Body of pancreas (tissue), 4 donors: ENCODE results near the gene CYB5B.

Experiments
- POLR2A ChIP-seq, 3 donors: fragments of 450-650 bp; IDR thresholded peaks; one replicate each; pipeline ENCODE4 v1.6.1; 2016; ENCODE audit warnings: antibody characterized with exemption in 3 of 3, mild to moderate bottlenecking in 2 of 3
- TF ChIP-seq, protein P1 (sequence below), 7 experiments: fragments of 450-650 bp in 4 of 7; fragments of 200-600 bp in 3 of 7; sonication (generic) in 3 of 7; IDR thresholded peaks; one replicate each; pipeline ENCODE4 v1.5.1; 2016 to 2019; ENCODE audit warnings: antibody characterized with exemption in 7 of 7

GRCh38 chr16:69490707-69491324 is 66.4 kb downstream of the CYB5B start:
- TF ChIP-seq, protein P1, sequence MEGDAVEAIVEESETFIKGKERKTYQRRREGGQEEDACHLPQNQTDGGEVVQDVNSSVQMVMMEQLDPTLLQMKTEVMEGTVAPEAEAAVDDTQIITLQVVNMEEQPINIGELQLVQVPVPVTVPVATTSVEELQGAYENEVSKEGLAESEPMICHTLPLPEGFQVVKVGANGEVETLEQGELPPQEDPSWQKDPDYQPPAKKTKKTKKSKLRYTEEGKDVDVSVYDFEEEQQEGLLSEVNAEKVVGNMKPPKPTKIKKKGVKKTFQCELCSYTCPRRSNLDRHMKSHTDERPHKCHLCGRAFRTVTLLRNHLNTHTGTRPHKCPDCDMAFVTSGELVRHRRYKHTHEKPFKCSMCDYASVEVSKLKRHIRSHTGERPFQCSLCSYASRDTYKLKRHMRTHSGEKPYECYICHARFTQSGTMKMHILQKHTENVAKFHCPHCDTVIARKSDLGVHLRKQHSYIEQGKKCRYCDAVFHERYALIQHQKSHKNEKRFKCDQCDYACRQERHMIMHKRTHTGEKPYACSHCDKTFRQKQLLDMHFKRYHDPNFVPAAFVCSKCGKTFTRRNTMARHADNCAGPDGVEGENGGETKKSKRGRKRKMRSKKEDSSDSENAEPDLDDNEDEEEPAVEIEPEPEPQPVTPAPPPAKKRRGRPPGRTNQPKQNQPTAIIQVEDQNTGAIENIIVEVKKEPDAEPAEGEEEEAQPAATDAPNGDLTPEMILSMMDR (IDR thresholded peaks at IDR 0.05): no peak
- TF ChIP-seq POLR2A (IDR thresholded peaks at IDR 0.05): no peak
